ENCODE data around the gene TAS2R31.

- TF ChIP-seq CTCF (IDR thresholded peaks at IDR 0.05; ENCODE audit: low read length) (no peak), EZH2 (IDR thresholded peaks at IDR 0.05; ENCODE audit: borderline replicate concordance, low read length) (no peak)
Measured at GRCh38 chr12:11071414-11071813, 40.2 kb upstream of the TAS2R31 start.
